T-helper 9 cell (primary cell): Measurements from ENCODE around the gene CLCNKB.
A peak's percentile ranks its signal among the peaks of the same experiment; 100 is the strongest.
"Not testable (repeated sequence)": the region's sequence is repeated elsewhere in the genome, so short reads cannot be mapped to it uniquely, and the experiment has no call there.

Experiments used
- DNase-seq: peaks from one replicate; pipeline ENCODE4 v3.0.0-alpha.2; 2020

CLCNKB gene

DNA sequence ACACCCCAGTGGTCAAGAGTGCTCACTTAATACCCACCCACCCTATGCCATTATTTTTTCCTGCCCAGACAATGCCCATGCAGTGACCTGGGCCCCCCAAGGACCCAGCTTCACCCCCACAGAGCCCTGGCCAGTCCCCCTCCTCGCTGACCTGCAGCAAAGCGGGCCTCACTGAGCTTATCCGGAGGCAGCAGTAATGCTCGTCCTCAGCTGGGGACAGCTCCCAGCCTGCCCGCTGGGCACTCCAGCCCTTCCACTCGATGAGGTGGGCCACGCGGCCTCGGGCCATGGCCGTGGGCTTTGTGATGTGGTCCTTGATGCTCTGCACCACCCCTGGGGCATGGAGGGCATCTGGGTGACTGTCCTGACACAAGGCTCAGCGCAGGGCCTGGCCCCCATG lies 7.1 kb upstream of the CLCNKB start:
- not testable (repeated sequence) for DNase-seq

DNA sequence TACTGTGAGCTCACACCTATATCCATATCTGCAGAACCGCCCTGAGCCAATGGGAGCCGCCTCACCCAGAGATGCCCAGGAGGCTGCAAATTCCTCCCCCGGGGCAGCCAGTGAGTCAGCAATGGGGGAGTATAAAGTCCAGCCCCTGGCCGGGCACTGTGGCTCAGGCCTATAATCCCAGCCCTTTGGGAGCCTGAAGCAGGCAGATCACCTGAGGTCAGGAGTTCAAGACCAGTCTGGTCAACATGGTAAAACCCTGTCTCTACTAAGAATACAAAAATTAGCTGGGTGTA lies 5.0 kb upstream of the CLCNKB start:
- DNase-seq, result no peak

DNA sequence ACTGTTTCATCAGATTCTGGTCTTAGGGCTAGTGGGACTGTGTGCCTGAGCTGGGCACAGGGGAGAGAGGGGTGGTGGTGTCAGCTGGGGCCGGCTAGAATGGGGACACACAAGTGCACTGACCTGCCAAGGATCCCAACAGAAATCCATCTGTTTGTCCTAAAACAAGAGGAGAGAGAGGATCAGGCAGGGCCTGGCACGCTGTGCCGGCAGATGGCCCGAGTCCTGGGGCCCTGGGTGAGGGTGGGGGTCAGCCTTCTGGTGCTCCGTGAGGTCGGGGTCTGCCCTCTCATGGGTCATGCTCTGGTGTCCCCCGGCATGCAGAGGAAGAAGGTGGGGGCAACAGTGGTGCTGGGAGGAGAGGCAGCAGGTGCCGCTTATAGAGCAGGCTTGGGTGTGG lies 3.7 kb upstream of the CLCNKB start:
- DNase-seq, result not testable (repeated sequence)

DNA sequence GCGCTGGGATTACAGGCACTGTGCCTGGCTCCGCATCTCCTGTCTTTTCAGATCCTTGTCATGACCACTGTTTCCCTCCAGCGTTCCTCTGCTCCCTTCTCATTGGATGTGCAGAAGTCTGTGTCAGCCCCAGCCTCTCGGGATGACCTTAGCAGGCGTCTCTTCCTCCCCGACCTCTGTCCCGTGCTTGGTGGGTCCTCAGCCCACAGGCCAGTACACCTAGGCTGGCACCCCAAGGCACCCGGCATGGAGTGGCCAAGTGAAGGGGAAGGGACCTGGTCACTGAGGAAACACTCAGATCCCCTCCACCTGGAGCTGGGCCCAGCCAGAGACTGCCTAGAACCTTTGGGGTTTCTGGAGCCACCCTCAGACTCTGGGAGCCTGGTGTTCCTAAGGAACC lies 2.4 kb upstream of the CLCNKB start:
- no peak for DNase-seq

DNA sequence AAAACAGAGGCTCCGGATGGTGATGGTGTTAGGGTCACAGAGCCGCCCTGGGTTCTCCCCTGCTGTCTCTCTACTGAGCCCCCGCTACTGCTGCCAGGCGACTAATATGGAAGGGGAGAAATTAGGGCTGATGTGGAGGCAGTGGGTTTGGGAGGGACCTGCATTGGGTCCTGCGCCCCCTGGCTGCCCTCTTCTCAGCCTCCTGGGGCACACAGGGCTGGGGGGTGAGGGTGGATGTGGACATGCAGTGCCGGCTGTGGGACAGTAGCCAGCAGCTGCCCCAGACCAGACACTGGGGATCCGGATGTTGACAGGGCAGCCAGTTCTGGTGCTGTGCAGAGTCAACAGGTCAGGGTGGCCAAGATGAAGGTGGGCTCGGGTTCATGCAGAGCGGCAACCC lies 1.5 kb upstream of the CLCNKB start:
- DNase-seq, result no peak

DNA sequence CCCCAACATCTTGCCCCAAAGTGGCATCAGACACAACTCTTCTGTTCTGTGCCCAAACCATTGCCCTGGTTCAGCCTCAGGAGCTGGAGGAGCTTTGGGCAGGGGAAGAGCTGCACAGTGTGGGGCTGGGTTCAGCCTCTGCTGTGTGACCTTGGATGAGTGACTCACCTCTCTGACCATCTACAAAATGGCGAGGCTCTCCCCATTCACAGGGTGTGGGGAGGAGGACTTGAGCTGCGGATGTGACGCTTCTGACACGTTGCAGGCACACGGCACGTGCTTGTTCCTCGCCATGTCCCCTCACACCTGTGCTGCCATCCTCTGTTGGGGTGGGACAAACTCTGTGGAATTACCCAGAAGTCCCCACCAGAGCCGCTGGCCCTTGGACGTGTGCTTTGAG lies 928 bp upstream of the CLCNKB start:
- not testable (repeated sequence) for DNase-seq

DNA sequence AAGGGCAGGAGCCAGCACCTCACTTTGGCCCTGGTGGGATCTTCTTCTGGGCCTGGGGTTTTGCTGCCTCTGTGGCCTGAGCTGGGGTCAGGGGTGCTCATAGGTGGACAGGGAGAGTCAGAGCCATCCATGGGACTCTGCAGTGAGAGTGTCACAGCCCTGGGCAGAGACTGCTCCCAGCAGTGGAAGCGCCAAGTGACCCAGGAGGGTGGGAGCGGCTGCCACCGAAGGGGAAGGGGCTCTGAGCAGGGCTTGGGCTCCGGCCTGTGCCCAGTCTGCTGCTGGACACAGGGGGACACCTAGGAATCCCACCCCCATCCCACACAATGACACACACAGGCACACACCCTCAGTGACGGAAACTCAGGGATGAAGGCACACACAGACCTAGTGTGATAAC lies 368 bp downstream of the CLCNKB start:
- DNase-seq, result no peak

DNA sequence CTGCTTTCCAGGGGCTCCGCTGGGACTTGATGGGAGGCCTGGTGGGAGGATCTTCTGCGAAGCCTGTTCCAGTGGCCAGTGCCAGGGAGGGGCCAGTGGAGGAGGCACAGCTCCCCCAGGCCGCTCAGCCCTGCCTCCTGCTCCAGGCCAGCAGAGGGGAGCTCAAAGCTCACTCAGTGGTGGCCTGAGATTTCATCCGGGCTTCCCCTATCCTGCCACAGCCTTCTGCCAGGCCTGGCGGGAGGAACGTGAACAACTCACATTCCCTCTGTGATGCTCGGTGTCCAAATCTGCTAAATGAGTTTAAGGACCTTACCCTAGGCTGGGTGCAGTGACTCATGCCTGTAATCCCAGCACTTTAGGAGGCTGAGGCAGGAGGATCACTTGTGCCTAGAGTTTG lies 3.3 kb downstream of the CLCNKB start:
- DNase-seq, result no peak

DNA sequence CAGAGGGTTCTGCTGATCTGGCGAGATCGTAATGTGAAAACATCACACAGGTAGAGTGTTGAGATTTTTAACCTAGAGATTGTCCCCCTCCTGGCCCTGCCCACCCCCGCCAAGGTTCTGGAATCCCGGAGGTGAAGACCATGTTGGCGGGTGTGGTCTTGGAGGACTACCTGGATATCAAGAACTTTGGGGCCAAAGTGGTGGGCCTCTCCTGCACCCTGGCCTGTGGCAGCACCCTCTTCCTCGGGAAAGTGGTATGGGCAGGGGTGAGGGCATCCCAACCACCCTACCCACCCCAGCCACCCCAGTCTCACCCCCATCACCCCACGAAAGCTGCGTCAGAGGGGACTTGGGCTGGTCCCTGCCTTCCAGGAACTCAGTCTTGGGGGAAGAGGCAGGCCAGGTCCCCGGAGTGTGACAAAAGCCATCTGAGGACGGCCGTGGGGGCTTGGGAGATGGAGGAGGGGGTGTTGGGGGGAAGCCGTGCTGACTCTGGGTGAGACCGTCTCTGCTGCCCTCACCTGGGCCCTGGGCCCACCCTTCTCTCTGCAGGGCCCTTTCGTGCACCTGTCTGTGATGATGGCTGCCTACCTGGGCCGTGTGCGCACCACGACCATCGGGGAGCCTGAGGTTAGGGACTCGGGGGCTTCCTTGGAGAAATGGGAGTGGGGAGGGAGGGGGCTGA lies 4.4 kb downstream of the CLCNKB start:
- DNase-seq, result no peak

DNA sequence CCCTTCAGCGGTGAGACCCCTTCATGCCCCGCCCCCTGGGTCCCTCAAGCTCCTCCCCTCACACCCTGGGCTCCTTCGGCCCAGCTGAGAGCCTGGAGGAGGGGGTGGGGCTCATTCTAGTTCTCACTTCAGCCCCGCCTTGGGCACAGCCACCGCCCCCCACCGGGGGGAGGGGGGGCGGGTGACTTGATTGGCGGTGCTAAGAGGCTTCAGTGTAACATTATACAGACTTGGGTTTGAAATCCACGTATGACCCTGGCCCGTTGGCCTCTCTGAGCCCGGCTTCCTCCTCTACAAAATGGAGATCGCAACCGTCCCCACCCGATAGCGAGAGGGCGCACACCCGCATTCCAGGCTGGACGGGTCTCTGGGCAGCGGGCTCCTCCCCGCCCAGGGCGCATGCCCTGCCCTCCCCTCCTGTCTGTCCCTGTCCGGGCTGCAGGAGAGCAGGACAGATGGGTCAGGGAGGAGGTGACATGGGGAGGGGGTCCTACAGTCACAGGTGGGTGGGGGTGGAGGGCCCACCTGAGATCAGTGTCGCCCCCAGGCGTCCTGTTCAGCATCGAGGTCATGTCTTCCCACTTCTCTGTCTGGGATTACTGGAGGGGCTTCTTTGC lies 5.1 kb downstream of the CLCNKB start:
- DNase-seq, result peak; percentile 16

DNA sequence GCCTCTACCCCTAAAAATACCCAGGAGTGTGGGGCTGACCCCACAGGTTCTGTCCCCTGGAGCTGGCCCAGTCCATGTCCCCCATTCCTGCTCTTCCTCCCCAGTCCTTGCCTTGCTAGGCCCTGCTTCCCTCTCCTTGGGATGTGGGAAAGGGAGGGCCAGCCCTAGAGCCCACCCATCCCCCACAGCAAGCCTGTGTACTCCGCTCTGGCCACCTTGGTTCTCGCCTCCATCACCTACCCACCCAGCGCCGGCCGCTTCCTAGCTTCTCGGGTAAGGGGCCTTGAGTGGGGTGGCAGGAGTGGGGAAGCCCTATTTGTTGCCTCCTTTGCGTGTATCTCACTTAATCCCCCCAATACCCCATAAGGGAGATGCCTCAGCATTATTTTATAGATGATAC lies 6.7 kb downstream of the CLCNKB start:
- no peak for DNase-seq

DNA sequence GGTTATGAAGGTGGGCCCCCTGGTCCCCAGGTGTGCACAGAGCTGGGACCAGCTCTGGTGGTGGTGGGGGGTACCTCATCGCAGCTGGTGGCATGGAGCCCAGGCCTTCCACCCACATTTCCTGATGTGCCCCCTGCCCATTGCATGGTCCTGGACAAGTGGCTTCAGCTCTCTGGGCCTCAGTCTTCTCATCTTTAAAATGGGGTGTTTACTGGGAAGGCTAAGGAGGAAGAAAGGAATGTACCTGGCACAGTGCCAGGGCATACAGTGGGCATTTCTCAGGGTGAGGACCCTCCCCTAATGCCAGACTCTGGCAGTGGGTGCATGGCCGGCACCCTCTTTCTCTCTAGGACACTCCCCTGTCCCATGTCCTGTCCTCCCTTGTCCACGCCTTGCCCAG lies 7.5 kb downstream of the CLCNKB start:
- DNase-seq, result no peak

DNA sequence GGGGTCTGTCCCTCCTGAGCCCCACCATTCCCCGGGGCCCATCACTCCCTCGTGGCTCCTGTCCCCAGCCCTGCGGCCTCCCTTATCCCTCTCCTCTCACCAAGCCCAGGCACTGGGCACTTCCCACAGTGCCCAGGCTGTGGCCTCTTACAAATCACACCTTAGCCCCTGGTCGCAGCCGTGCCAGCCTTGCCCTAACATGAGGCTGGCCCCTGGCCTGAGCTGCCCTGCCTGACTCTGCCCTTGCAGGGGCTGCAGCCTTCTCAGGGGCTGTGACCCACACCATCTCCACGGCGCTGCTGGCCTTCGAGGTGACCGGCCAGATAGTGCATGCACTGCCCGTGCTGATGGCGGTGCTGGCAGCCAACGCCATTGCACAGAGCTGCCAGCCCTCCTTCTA lies 8.4 kb downstream of the CLCNKB start:
- DNase-seq, result not testable (repeated sequence)

DNA sequence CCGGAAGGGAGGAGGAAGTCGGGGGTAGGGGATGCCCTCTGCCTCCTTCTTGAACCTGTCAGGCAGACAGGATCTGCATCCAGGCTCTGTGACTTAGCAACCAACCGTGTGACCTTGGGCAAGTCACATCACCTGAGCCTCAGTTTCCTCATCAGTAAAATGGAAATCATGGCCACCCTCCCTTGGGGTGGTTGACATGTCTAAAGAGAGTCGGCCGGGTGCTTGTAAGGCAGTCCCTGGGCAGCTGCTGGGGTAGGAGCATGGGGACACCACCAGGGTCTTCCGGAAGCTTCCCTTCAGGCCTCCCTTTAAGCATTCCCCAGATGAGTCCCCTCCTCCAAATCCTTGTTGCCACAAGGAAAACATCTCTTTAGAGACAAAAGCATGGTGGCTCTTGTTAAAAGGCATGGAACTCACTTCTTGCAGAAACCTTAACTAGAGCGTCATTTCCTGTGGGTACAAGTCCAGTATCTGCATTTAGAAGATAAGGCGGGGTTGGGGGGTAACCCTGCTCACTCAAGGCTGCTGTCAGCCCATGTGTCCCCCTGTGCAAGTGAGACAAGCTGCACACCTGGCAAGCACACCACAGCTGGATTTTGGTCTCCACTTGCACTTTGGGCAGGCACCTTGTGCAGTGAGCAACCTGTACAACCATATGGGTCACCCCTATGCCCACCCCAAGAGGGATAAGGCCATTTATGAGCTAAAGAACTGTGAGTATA lies 10.4 kb downstream of the CLCNKB start:
- DNase-seq, result no peak

DNA sequence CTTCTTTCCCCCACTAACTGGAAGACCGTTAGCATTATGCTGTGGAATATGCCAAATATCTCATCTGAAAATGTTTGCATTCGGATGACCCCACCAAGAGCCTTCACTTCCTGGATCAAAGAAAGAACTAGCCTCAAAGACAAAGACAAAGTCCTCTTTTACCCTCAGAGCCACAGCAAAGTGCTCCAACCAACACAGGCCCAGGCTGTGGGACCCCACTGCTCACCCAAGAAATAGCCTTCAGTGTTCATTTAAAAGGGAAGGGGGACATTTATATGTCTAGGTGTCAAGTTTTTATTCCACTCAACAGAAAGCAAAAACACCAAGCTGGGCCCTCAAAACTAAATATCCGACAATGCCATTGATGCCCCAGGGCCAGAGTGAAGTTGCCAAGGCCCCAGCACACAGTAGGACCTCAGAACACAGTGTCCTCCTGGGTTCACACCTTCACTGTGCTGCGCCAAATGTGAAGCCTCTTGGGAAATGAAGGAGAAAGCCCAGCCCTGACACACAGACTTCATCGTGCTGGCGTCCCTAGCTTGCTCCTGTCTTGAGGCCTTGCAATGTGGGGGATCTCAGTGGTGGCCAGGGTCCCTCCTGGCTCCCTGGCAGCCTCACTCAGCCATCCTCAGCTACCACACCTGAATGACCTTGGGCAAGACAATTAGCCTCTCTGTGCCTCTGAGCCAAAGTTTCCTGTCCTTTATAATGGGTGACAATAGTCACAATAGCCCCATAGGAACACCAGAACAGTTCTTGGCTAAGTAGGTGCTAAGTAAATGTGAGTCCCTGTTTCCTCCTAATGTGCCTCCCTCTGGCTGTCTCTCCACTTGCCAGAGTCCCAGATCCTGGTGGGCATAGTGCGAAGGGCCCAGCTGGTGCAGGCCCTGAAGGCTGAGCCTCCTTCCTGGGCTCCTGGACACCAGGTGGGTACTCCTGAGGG lies 11.3 kb downstream of the CLCNKB start:
- no peak for DNase-seq

DNA sequence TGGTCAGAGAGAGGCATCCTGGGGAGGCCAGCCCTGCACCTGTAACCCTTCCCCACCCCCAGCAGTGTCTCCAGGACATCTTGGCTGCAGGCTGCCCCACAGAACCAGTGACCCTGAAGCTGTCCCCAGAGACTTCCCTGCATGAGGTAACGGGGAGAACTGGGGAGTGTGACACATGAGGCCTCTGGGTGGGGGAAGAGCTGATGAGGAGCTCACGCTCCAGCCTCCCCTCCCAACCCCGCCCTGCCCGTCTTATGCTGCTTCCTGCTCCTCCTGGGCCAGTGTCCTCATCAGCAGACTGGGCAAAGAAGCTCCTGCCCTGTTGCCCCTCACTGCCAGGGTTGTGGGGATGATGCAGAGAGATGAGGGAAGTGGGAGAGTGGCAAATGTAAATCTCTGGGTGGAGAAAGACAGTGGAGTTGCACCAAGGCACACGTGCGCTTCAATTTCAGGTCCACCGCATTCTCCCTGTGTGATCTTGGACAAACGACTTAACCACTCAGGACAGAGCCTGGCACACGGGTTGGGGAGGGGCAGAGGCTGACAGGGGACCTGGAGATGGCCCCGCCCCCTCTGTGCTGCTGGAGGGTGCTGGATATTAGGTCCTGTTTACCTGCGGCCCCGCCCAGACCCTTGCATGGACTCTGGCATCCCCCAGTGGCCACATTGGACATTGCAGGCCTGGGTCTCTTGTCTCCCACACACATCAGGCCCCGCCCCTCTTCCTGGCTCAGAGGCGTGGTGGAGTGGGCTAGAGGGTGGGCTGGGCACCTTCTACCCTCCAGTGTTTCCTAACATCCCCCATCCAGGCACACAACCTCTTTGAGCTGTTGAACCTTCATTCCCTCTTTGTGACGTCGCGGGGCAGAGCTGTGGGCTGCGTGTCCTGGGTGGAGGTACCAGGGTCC lies 12.3 kb downstream of the CLCNKB start:
- DNase-seq, result peak; percentile 79

DNA sequence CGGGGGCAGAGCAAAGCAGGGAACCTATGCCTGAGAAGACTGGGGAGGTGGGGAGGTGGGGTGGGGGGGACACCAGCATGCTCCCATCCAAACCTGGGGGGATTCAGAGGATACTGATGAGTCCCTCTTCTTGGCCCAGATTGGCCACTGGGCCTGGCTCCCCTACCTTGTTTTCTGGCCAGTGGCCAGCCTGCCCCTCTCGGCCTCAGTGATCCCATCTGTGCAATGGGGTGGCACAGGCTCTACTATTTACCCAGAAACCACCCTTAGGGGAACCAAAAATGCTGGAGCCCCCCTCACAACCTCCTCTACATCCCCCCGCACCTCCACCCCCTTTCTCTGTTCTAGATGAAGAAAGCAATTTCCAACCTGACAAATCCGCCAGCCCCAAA lies 12.9 kb downstream of the CLCNKB start:
- not testable (repeated sequence) for DNase-seq

DNA sequence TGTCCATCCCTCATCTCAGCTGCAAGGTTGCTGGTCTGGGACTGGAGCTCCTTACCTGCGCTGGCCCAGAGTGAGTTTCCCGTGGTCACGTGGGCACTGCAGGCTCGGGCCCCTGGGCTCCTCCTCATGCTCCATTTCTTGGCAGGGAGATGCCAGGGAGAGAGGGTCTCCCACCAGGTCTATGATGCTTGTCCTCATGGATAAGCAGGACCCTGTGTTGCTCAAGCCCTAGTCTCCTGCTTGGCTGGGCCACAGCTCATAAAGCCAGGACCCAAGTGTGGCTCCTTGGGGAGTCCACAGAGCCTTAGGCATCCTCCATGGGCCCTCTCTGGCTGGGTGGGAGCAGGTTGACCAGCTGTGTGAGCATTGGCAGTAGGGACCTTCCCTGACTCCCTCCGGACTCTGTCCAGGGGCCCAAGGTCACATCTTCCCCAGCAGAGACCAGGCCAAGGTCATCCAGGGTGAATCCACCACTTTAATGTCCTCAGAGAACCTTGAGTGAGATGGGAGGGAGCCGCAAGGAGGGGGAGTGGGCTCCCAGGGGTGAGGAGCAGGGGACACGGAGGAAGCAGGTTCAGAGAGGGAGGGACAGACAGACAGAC lies 13.8 kb downstream of the CLCNKB start:
- DNase-seq, result not testable (repeated sequence)

DNA sequence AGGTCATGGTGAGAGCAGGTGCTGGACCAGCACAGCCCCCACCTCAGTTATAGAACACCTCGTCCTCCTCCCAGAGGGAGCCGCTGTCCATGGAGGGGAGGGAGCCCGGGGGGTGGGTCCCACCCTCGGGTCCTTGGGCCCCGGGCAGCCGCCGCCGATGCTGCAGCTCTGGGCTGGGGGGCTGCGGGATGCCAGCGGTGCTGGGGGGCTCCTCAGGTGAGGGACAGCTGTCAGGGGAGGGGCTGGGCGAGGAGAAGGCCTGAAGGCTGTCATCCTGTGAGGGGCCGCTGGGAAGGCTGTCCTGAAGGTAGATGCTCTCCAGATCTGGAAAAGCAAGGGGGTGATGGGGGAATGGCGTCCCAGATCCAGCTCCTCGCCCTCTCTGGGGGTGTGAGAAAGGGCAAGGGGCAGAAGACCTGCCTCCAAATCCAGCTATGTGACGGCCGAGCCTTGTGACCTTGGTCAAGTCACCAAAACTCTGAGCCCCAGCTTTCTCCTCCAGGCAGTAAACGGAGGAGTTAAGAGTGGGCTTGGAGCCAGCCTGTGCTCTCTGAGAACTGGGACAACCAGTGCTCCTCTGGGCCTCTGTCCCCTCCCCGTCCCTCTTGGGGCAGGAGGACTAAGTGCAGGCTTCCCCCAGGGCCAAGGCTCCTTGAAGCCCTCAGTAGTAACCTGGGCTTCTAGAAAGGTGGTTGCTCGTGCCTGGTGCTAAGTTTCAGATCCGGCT lies 15.0 kb downstream of the CLCNKB start:
- not testable (repeated sequence) for DNase-seq

DNA sequence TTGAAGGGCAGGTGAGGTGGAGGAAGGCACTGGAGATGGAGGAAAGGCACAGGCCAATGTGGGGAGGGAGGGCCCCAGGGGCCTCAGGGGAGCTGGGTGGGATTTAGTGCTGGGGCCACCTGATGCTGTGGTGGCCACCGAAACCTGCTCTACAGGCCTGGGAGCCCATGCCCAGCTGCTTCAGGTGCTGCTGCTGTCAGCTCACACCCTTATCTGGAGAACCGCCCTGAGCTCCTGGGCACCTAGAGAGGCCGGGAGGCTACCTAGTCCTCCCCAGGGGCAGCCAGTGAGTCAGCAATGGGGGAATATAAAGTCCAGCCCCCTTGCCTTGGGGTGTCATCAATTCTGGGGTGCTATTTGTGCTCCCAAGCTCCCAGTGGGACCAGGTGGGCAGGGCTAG lies 17.7 kb downstream of the CLCNKB start:
- no peak for DNase-seq
